ENCODE measurements around the gene XKR7.
"Not testable (repeated sequence)": the region's sequence is repeated elsewhere in the genome, so short reads cannot be mapped to it uniquely, and the experiment has no call there.

The XKR7 gene

DNA sequence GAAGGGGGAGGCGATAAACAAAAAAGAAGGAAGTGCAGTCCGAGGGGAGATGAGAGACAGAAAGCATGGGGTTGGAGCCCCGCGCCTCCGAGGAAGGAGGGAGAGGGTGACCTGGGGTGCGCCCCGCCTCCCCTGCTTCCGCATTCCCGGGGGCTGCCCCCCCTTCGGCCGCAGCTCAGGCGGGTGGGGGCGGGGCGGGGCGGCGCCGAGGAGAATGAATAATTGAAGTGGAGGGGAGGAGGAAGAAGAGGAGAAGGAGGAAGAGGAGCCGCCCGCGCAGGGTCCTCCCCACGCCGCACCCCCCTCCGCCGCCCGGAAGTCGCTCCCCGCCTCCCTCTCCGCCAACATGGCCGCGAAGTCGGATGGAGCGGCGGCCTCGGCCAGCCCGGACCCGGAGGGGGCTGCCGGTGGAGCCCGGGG, at the start of gene XKR7:
TSS of gene XKR7 (plus strand) at position 322 of the 420 bp plus-strand sequence. CDS start at position 347, 25 bp downstream.
- Histone ChIP-seq H3K4me1 (ENCODE audit: control insufficient read depth, insufficient read depth, low read length) (no peaks in the 10 kb centered on the region), H3K4me3 (ENCODE audit: low read length in 2 of 2) (no peak within 1 kb of the TSS), H3K27ac (ENCODE audit: low read length) (no peak within 1 kb of the TSS), H3K36me3 (ENCODE audit: control insufficient read depth in 2 of 2, insufficient read depth in 2 of 2, low read length in 2 of 2) (no peaks in the 10 kb centered on the region), H3K9me3 (ENCODE audit: control insufficient read depth in 2 of 2, low read length in 2 of 2) (no peaks in the 10 kb centered on the region), H3K27me3 (ENCODE audit: control insufficient read depth in 1 of 2, insufficient read depth in 2 of 2, low read length in 2 of 2) (peaks cover 18 to 26% of the 10 kb centered on the region in 2 donors), H3K9ac (ENCODE audit: low read length in 2 of 2) (no peak within 1 kb of the TSS)

GRCh38 chr20:31918466-31919105, 49.4 kb upstream of the XKR7 start:
- no peak overlapping the region for H3K27ac ChIP-seq (ENCODE audit: low read length)
- H3K4me1 ChIP-seq (ENCODE audit: control insufficient read depth, insufficient read depth, low read length) = peaks cover 6% of the 10 kb centered on the region
- H3K27me3 ChIP-seq (ENCODE audit: control insufficient read depth in 1 of 2, insufficient read depth in 2 of 2, low read length in 2 of 2) = peaks cover 5 to 11% of the 10 kb centered on the region in 2 donors
- no peaks in the 10 kb centered on the region for H3K9me3 ChIP-seq (ENCODE audit: control insufficient read depth in 2 of 2, low read length in 2 of 2)
- no peaks in the 10 kb centered on the region for H3K36me3 ChIP-seq (ENCODE audit: control insufficient read depth in 2 of 2, insufficient read depth in 2 of 2, low read length in 2 of 2)
- no peak overlapping the region for H3K9ac ChIP-seq (ENCODE audit: low read length in 2 of 2)
- no peak overlapping the region for H3K4me3 ChIP-seq (ENCODE audit: low read length in 2 of 2)

- no peak overlapping the region for H3K4me3 ChIP-seq (ENCODE audit: low read length in 2 of 2)
Observed at GRCh38 chr20:31919410-31920155, 48.4 kb upstream of the XKR7 start.

GRCh38 chr20:31920275-31920855, 47.6 kb upstream of the XKR7 start:
- Histone ChIP-seq H3K36me3 (ENCODE audit: control insufficient read depth in 2 of 2, insufficient read depth in 2 of 2, low read length in 2 of 2) (no peaks in the 10 kb centered on the region), H3K9me3 (ENCODE audit: control insufficient read depth in 2 of 2, low read length in 2 of 2) (no peaks in the 10 kb centered on the region), H3K4me3 (ENCODE audit: low read length in 2 of 2) (no peak overlapping the region), H3K9ac (ENCODE audit: low read length in 2 of 2) (no peak overlapping the region), H3K27ac (ENCODE audit: low read length) (no peak overlapping the region), H3K4me1 (ENCODE audit: control insufficient read depth, insufficient read depth, low read length) (peaks cover 6% of the 10 kb centered on the region), H3K27me3 (ENCODE audit: control insufficient read depth in 1 of 2, insufficient read depth in 2 of 2, low read length in 2 of 2) (peaks cover 9 to 11% of the 10 kb centered on the region in 2 donors)

More at GRCh38 chr20:31919410-31920155, 48.4 kb upstream of the XKR7 start:
- Histone ChIP-seq H3K36me3 (ENCODE audit: control insufficient read depth in 2 of 2, insufficient read depth in 2 of 2, low read length in 2 of 2) (no peaks in the 10 kb centered on the region), H3K9ac (ENCODE audit: low read length in 2 of 2) (no peak overlapping the region), H3K9me3 (ENCODE audit: control insufficient read depth in 2 of 2, low read length in 2 of 2) (no peaks in the 10 kb centered on the region), H3K27me3 (ENCODE audit: control insufficient read depth in 1 of 2, insufficient read depth in 2 of 2, low read length in 2 of 2) (peaks cover 9 to 11% of the 10 kb centered on the region in 2 donors), H3K27ac (ENCODE audit: low read length) (no peak overlapping the region), H3K4me1 (ENCODE audit: control insufficient read depth, insufficient read depth, low read length) (peaks cover 6% of the 10 kb centered on the region)

DNA sequence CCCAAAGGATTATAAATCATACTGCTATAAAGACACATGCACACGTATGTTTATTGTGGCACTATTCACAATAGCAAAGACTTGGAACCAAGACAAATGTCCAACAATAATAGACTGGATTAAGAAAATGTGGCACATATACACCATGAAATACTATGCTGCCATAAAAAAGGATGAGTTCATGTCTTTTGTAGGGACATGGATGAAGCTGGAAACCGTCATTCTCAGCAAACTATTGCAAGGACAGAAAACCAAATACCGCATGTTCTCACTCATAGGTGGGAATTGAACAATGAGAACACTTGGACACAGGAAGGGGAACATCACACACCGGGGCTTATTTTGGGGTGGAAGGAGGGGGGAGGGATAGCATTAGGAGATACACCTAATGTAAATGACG, 46.5 kb upstream of the XKR7 start:
- peaks cover 9 to 18% of the 10 kb centered on the region in 2 donors for H3K27me3 ChIP-seq (ENCODE audit: control insufficient read depth in 1 of 2, insufficient read depth in 2 of 2, low read length in 2 of 2)
- H3K4me3 ChIP-seq (ENCODE audit: low read length in 2 of 2); H3K27ac ChIP-seq (ENCODE audit: low read length); H3K36me3 ChIP-seq (ENCODE audit: control insufficient read depth in 2 of 2, insufficient read depth in 2 of 2, low read length in 2 of 2); H3K9me3 ChIP-seq (ENCODE audit: control insufficient read depth in 2 of 2, low read length in 2 of 2); H3K9ac ChIP-seq (ENCODE audit: low read length in 2 of 2); H3K4me1 ChIP-seq (ENCODE audit: control insufficient read depth, insufficient read depth, low read length): not testable (repeated sequence)

GRCh38 chr20:31922181-31922580, 45.8 kb upstream of the XKR7 start:
- no peaks in the 10 kb centered on the region for H3K4me1 ChIP-seq (ENCODE audit: control insufficient read depth, insufficient read depth, low read length)
- no peaks in the 10 kb centered on the region for H3K9me3 ChIP-seq (ENCODE audit: control insufficient read depth in 2 of 2, low read length in 2 of 2)
- H3K4me3 ChIP-seq (ENCODE audit: low read length in 2 of 2) = no peak overlapping the region
- H3K9ac ChIP-seq (ENCODE audit: low read length in 2 of 2) = no peak overlapping the region
- H3K27me3 ChIP-seq (ENCODE audit: control insufficient read depth in 1 of 2, insufficient read depth in 2 of 2, low read length in 2 of 2) = peaks cover 9 to 18% of the 10 kb centered on the region in 2 donors
- no peaks in the 10 kb centered on the region for H3K36me3 ChIP-seq (ENCODE audit: control insufficient read depth in 2 of 2, insufficient read depth in 2 of 2, low read length in 2 of 2)
- no peak overlapping the region for H3K27ac ChIP-seq (ENCODE audit: low read length)

- no peaks in the 10 kb centered on the region for H3K4me1 ChIP-seq (ENCODE audit: control insufficient read depth, insufficient read depth, low read length)
- no peak overlapping the region for H3K4me3 ChIP-seq (ENCODE audit: low read length in 2 of 2)
- H3K27ac ChIP-seq (ENCODE audit: low read length) = no peak overlapping the region
- no peaks in the 10 kb centered on the region for H3K9me3 ChIP-seq (ENCODE audit: control insufficient read depth in 2 of 2, low read length in 2 of 2)
- no peak overlapping the region for H3K9ac ChIP-seq (ENCODE audit: low read length in 2 of 2)
- H3K27me3 ChIP-seq (ENCODE audit: control insufficient read depth in 1 of 2, insufficient read depth in 2 of 2, low read length in 2 of 2) = peaks cover 9 to 19% of the 10 kb centered on the region in 2 donors
- H3K36me3 ChIP-seq (ENCODE audit: control insufficient read depth in 2 of 2, insufficient read depth in 2 of 2, low read length in 2 of 2) = no peaks in the 10 kb centered on the region
Observed at GRCh38 chr20:31922588-31922987, 45.4 kb upstream of the XKR7 start.

DNA sequence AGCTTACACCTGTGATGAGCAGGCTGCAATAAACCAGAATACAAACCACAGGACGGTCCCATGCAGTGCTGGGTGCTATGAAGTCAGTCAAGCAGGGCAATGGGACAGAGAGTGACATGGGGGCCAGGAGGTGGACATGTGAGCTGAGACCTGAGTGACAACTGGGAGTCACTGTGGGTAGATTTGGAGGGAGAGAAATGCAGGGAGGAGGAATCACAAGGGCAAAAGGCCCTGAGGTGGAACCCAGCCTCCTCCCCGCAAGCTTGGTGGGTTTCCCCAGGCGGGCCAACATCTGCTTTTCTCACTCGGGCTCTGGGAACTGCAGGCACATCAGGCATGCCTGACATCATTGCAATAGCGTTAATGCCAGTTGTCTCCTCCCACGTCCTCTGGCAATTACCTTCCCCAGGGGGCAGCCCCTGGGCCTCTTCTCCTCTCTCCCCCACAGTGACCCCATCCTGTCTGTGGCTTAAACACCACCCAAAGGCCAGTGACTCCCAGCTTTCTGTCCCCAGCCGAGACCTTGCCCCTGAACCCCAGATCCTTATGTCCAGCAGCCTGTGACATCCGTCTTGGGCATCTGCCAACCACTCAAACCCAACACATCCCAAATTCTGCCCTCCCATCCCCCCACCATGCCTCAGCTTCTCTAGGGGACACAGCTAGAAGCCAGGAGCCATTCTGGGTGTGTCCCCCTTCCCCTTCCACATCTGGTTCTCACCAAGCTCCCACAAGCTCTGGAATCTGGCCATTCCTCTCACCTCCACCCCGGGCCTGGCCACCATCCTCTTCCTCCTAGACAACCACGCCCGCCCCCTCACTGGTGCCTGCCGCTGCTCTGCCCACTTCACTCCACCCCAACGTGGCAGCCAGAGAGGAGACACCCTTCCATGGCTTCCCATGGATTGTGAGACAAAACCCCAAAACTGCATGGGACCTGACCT, 44.3 kb upstream of the XKR7 start:
- no peak overlapping the region for H3K27ac ChIP-seq (ENCODE audit: low read length)
- H3K4me1 ChIP-seq (ENCODE audit: control insufficient read depth, insufficient read depth, low read length) = no peaks in the 10 kb centered on the region
- H3K9ac ChIP-seq (ENCODE audit: low read length in 2 of 2) = no peak overlapping the region
- H3K36me3 ChIP-seq (ENCODE audit: control insufficient read depth in 2 of 2, insufficient read depth in 2 of 2, low read length in 2 of 2) = no peaks in the 10 kb centered on the region
- H3K9me3 ChIP-seq (ENCODE audit: control insufficient read depth in 2 of 2, low read length in 2 of 2) = no peaks in the 10 kb centered on the region
- peaks cover 9 to 19% of the 10 kb centered on the region in 2 donors for H3K27me3 ChIP-seq (ENCODE audit: control insufficient read depth in 1 of 2, insufficient read depth in 2 of 2, low read length in 2 of 2)
- H3K4me3 ChIP-seq (ENCODE audit: low read length in 2 of 2) = no peak overlapping the region

- no peak overlapping the region for H3K4me3 ChIP-seq (ENCODE audit: low read length in 2 of 2)
- H3K27me3 ChIP-seq (ENCODE audit: control insufficient read depth in 1 of 2, insufficient read depth in 2 of 2, low read length in 2 of 2) = peaks cover 9 to 17% of the 10 kb centered on the region in 2 donors
- no peaks in the 10 kb centered on the region for H3K4me1 ChIP-seq (ENCODE audit: control insufficient read depth, insufficient read depth, low read length)
- H3K9me3 ChIP-seq (ENCODE audit: control insufficient read depth in 2 of 2, low read length in 2 of 2) = no peaks in the 10 kb centered on the region
- no peak overlapping the region for H3K9ac ChIP-seq (ENCODE audit: low read length in 2 of 2)
- H3K36me3 ChIP-seq (ENCODE audit: control insufficient read depth in 2 of 2, insufficient read depth in 2 of 2, low read length in 2 of 2) = no peaks in the 10 kb centered on the region
- H3K27ac ChIP-seq (ENCODE audit: low read length) = no peak overlapping the region
Observed at GRCh38 chr20:31924561-31924960, 43.4 kb upstream of the XKR7 start.

- H3K27ac ChIP-seq (ENCODE audit: low read length) = no peak overlapping the region
- H3K36me3 ChIP-seq (ENCODE audit: control insufficient read depth in 2 of 2, insufficient read depth in 2 of 2, low read length in 2 of 2) = no peaks in the 10 kb centered on the region
- H3K4me1 ChIP-seq (ENCODE audit: control insufficient read depth, insufficient read depth, low read length) = no peaks in the 10 kb centered on the region
- H3K9me3 ChIP-seq (ENCODE audit: control insufficient read depth in 2 of 2, low read length in 2 of 2) = no peaks in the 10 kb centered on the region
- peaks cover 6 to 10% of the 10 kb centered on the region in 2 donors for H3K27me3 ChIP-seq (ENCODE audit: control insufficient read depth in 1 of 2, insufficient read depth in 2 of 2, low read length in 2 of 2)
- no peak overlapping the region for H3K9ac ChIP-seq (ENCODE audit: low read length in 2 of 2)
- no peak overlapping the region for H3K4me3 ChIP-seq (ENCODE audit: low read length in 2 of 2)
Observed at GRCh38 chr20:31925631-31926030, 42.3 kb upstream of the XKR7 start.

Measured in stomach smooth muscle (tissue), 2 donors.